Activated naive CD8-positive, alpha-beta T cell treated with anti-CD3 and anti-CD28 coated beads, Interleukin-2, amount 10 ng/mL, durations not matched to agents 7 days and 5 days (primary cell): ENCODE data around the gene CEACAM19. TPM values are rescaled to one million over a fixed set of nuclear protein-coding genes. Genes with fewer than 3 reads are reported as not detected.
A peak's percentile ranks its signal among the peaks of the same experiment; 100 is the strongest.

ENCODE experiments used
- ATAC-seq: fragments of 150-1000 bp; cut with Tn5 transposase; one replicate; pipeline ENCODE4 v1.10.0; 2021; ENCODE audit warnings: low read depth, moderate library complexity
- POLR2A ChIA-PET: fragments of 350-600 bp; sonication (Branson Sonifier 250); formaldehyde crosslinking; loops from one replicate; lab custom pipeline; 2021; ENCODE audit warnings: antibody characterized with exemption; lab: Charles Lee
- DNase-seq: peaks from one replicate; pipeline ENCODE4 v3.0.0; 2021
- H3K27ac Mint-ChIP-seq: one replicate; pipeline ENCODE4 v1.8.0; 2022; ENCODE audit warnings: mild to moderate bottlenecking, mixed read lengths
- H3K27me3 Mint-ChIP-seq: one replicate; pipeline ENCODE4 v1.8.0; 2022; ENCODE audit warnings: mild to moderate bottlenecking, moderate library complexity, mixed read lengths
- H3K36me3 Mint-ChIP-seq: one replicate; pipeline ENCODE4 v1.8.0; 2021; ENCODE audit warnings: mild to moderate bottlenecking, mixed read lengths
- H3K4me1 Mint-ChIP-seq: one replicate; pipeline ENCODE4 v1.8.0; 2021; ENCODE audit warnings: mixed read lengths
- H3K4me3 Mint-ChIP-seq: one replicate; pipeline ENCODE4 v1.8.0; 2022; ENCODE audit warnings: mild to moderate bottlenecking, moderate library complexity, mixed read lengths
- H3K9me3 Mint-ChIP-seq: one replicate; pipeline ENCODE4 v1.8.0; 2021; ENCODE audit warnings: mixed read lengths
- total RNA-seq, 2 experiments: library from RNA; stranded (reverse); gene quantifications; one replicate each; pipeline ENCODE4 v1.2.3, GENCODE V29; 2021

Gene CEACAM19
- total RNA-seq, 2 experiments from 2014 or later: 0.40 TPM; not detected in 1

GRCh38 chr19:44653343-44653742, 17.9 kb upstream of the CEACAM19 start:
- POLR2A ChIA-PET: no interaction called here

DNA sequence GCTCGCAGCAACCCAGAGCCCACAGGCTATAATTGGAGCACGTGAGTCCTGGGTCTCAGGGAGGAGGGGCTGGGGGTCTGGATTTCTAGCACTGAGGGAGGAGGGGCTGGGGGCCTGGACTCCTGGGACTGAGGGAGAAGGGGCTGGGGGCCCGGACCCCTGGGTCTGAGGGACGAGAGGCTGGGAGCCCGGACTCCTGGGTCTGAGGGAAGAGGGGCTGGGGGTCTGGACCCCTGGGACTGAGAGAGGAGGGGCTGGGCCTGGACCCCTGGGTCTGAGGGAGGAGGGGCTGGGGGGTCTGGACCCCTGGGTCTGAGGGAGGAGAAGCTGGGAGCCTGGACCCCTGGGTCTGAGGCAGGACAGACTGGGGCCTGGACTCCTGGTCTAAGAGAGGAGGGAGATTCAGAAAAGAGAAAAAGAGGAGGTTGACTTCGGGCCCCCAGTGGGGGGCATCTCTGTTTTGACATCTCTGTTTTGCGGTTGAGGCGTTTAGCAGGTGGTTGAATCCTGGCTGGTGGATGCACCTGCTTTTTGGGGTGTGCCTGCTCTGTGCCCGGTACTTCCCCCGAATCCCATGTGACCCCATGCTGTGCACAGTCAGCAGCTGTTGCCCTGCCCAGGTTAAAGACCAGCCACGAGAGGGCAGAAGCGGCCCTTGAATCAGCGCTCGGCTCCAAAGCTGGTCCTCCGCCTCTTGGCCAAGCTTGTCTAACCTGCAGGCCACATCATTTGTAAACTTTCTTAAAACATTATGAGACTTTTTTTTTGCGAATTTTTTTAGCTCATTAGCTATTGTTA, 17.1 kb upstream of the CEACAM19 start:
- H3K4me1 Mint-ChIP-seq: peaks cover 5% of the 10 kb centered on the region
- peak; percentile 73 for DNase-seq
- H3K27ac Mint-ChIP-seq: peak overlapping the region; percentile 18

More at GRCh38 chr19:44653343-44653742, 17.9 kb upstream of the CEACAM19 start:
- Mint-ChIP-seq H3K27ac (no peak overlapping the region), H3K27me3 (no peaks in the 10 kb centered on the region), H3K36me3 (peaks cover 8% of the 10 kb centered on the region), H3K4me3 (no peak overlapping the region), H3K4me1 (peaks cover 5% of the 10 kb centered on the region), H3K9me3 (no peaks in the 10 kb centered on the region)
- ATAC-seq (no peak), DNase-seq (no peak)

GRCh38 chr19:44657211-44657921, 13.9 kb upstream of the CEACAM19 start:
- POLR2A ChIA-PET: interaction anchor here (1.6 kb wide), 1 partner anchor 80 kb away, joined by 4 read pairs; no protein-coding TSS in a partner anchor
- H3K27ac Mint-ChIP-seq: no peak overlapping the region

More for the DNA sequence above, 17.1 kb upstream of the CEACAM19 start:
- H3K9me3 Mint-ChIP-seq: no peaks in the 10 kb centered on the region
- POLR2A ChIA-PET: interaction anchor here (0.5 to 0.6 kb wide), 2 partner anchors 66 to 442 kb away, joined by 3 to 4 read pairs; partner anchors contain the start of gene ZNF227
- H3K36me3 Mint-ChIP-seq: peaks cover 10% of the 10 kb centered on the region
- H3K4me3 Mint-ChIP-seq: no peak overlapping the region
- H3K27me3 Mint-ChIP-seq: no peaks in the 10 kb centered on the region
- peak; percentile 94 for ATAC-seq

GRCh38 chr19:44658069-44658733, 13.1 kb upstream of the CEACAM19 start:
- ATAC-seq (no peak), DNase-seq (no peak)
- Mint-ChIP-seq H3K36me3 (peaks cover 4% of the 10 kb centered on the region), H3K27ac (no peak overlapping the region), H3K4me1 (peaks cover 5% of the 10 kb centered on the region), H3K27me3 (no peaks in the 10 kb centered on the region), H3K4me3 (no peak overlapping the region), H3K9me3 (no peaks in the 10 kb centered on the region)
- POLR2A ChIA-PET: no interaction called here

More at GRCh38 chr19:44657211-44657921, 13.9 kb upstream of the CEACAM19 start:
- DNase-seq (peak; percentile 78), ATAC-seq (peak; percentile 47)
- no peaks in the 10 kb centered on the region for H3K27me3 Mint-ChIP-seq
- peaks cover 5% of the 10 kb centered on the region for H3K4me1 Mint-ChIP-seq
- H3K9me3 Mint-ChIP-seq: no peaks in the 10 kb centered on the region
- H3K4me3 Mint-ChIP-seq: no peak overlapping the region
- H3K36me3 Mint-ChIP-seq: peaks cover 6% of the 10 kb centered on the region

DNA sequence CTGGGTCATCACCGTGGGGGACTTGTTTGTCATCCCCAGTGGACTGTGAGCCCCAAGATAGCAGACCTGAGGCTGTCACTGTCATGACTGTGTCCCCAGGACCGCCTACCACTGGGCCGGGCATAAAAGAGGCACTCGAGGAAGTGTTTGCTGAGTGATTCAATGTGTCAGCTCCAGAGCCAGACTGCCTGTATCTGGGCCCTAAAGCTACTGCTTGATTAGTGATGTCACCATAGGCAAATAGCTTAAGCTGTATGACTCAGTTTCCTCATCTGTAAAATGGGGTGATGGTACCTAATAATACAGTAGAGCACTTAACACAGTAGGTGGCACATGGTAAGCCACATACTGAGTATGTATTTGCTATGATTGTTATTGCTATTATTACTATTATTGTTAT, 11.2 kb upstream of the CEACAM19 start:
- Mint-ChIP-seq H3K27me3 (no peaks in the 10 kb centered on the region), H3K27ac (no peak overlapping the region), H3K9me3 (no peaks in the 10 kb centered on the region), H3K36me3 (peaks cover 4% of the 10 kb centered on the region), H3K4me1 (peaks cover 1% of the 10 kb centered on the region), H3K4me3 (no peak overlapping the region)
- ATAC-seq (no peak), DNase-seq (no peak)
- POLR2A ChIA-PET: no interaction called here

- ATAC-seq (no peak), DNase-seq (no peak)
- POLR2A ChIA-PET: no interaction called here
- Mint-ChIP-seq H3K36me3 (peaks cover 2% of the 10 kb centered on the region), H3K4me3 (no peak overlapping the region), H3K9me3 (no peaks in the 10 kb centered on the region), H3K4me1 (peaks cover 1% of the 10 kb centered on the region), H3K27me3 (no peaks in the 10 kb centered on the region), H3K27ac (no peak overlapping the region)
Observed at GRCh38 chr19:44661205-44661604, 10.1 kb upstream of the CEACAM19 start.

DNA sequence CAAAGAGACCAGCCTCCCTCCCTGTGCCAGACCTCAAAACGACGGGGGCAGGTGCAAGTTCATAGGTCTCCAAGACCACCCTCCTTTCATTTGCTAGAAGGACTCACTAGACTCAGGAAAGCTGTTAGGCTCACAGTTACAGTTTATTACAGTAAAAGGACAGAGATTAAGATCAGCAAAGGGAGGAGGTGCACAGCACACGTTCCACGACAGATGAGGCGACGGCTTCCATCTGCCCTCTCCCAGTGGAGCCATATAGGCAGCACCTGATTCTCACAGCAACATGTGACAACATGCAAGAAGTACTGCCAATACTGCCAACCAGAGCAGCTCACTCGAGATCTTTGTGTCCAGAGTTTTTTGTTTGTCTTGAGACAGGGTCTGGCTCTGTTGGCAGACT, 9.4 kb upstream of the CEACAM19 start:
- H3K9me3 Mint-ChIP-seq: no peaks in the 10 kb centered on the region
- H3K27me3 Mint-ChIP-seq: no peaks in the 10 kb centered on the region
- H3K4me1 Mint-ChIP-seq: peaks cover 1% of the 10 kb centered on the region
- DNase-seq: no peak
- no peak overlapping the region for H3K4me3 Mint-ChIP-seq
- H3K36me3 Mint-ChIP-seq: peaks cover 2% of the 10 kb centered on the region
- no peak overlapping the region for H3K27ac Mint-ChIP-seq
- POLR2A ChIA-PET: no interaction called here
- no peak for ATAC-seq

DNA sequence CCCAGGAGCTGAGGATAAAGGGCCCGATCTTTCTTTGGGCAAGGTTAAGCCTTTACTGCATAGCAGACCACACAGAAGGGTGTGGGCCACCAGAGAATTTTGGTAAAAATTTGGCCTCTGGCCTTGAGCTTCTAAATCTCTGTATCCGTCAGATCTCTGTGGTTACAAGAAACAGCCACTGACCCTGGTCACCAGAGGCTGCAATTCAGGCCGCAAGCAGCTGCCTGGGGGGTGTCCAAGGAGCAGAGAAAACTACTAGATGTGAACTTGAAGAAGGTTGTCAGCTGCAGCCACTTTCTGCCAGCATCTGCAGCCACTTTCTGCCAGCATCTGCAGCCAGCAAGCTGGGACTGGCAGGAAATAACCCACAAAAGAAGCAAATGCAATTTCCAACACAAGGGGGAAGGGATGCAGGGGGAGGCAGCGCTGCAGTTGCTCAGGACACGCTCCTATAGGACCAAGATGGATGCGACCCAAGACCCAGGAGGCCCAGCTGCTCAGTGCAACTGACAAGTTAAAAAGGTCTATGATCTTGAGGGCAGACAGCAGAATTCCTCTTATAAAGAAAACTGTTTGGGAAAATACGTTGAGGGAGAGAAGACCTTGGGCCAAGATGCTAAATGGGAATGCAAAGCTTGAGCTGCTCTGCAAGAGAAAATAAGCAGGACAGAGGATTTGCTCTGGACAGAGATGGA, 8.4 kb upstream of the CEACAM19 start:
- DNase-seq: no peak
- ATAC-seq: no peak
- Mint-ChIP-seq H3K4me3 (no peak overlapping the region), H3K27me3 (no peaks in the 10 kb centered on the region), H3K36me3 (peaks cover 2% of the 10 kb centered on the region), H3K9me3 (no peaks in the 10 kb centered on the region), H3K27ac (no peak overlapping the region), H3K4me1 (no peaks in the 10 kb centered on the region)
- POLR2A ChIA-PET: no interaction called here

DNA sequence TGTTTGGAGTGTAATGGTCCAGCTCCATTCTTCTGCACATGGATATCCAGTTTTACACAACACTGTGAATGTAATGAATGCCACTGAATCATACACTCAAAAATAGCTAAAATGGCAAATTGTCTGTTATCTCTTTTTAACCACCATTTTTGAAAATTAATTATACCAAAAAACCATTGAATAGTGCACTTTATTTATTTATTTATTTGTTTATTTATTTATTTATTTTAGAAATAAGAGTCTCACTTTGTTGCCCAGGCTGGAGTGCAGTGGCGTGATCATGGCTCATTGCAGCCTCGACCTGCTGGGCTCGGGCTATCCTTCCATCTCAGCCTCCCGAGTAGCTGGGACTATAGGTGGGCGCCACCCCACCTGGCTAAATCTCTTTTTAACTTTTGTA, 7.3 kb upstream of the CEACAM19 start:
- DNase-seq: no peak
- no peak for ATAC-seq
- Mint-ChIP-seq H3K4me3 (no peak overlapping the region), H3K9me3 (no peaks in the 10 kb centered on the region), H3K4me1 (no peaks in the 10 kb centered on the region), H3K27ac (no peak overlapping the region), H3K27me3 (no peaks in the 10 kb centered on the region), H3K36me3 (no peaks in the 10 kb centered on the region)
- POLR2A ChIA-PET: no interaction called here

GRCh38 chr19:44664976-44665375, 6.3 kb upstream of the CEACAM19 start:
- ATAC-seq (no peak), DNase-seq (no peak)
- Mint-ChIP-seq H3K4me1 (no peaks in the 10 kb centered on the region), H3K36me3 (no peaks in the 10 kb centered on the region), H3K4me3 (no peak overlapping the region), H3K27ac (no peak overlapping the region), H3K9me3 (no peaks in the 10 kb centered on the region), H3K27me3 (no peaks in the 10 kb centered on the region)
- POLR2A ChIA-PET: no interaction called here

DNA sequence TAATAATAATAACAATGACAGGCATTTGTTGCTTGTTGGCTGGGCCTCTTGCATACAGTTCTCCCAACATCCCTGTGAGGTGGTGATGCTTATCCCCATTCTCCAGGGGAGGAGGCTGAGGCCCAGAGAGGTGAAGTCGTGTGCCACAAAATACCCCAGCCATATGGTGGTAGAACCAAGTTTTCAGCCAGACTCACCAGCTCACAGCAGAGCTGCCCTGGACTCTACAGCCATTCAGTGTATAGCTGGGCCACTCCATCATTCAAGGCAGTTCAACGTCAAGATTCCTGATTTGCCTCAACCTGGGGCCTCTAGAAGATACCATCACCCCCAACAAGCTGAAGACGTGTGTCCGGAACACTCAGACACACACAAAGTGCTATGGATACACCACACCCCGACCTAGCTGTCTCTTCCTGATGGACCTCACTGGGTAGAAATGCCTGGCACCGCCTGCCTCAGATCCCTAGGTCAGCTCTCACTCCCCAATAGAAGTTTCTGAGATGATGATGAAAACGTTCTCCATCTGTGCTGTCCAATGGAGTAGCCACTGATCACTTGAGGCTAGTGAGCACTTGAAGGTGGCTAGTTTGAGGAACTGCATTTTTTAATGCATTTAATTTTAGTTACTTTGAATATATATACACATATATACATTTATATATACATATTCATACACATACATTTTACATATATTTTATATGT, 4.3 kb upstream of the CEACAM19 start:
- POLR2A ChIA-PET: no interaction called here
- no peaks in the 10 kb centered on the region for H3K27me3 Mint-ChIP-seq
- H3K4me3 Mint-ChIP-seq: no peak overlapping the region
- H3K4me1 Mint-ChIP-seq: no peaks in the 10 kb centered on the region
- no peaks in the 10 kb centered on the region for H3K9me3 Mint-ChIP-seq
- H3K36me3 Mint-ChIP-seq: no peaks in the 10 kb centered on the region
- H3K27ac Mint-ChIP-seq: no peak overlapping the region
- peak; percentile 40 for ATAC-seq
- DNase-seq: no peak

DNA sequence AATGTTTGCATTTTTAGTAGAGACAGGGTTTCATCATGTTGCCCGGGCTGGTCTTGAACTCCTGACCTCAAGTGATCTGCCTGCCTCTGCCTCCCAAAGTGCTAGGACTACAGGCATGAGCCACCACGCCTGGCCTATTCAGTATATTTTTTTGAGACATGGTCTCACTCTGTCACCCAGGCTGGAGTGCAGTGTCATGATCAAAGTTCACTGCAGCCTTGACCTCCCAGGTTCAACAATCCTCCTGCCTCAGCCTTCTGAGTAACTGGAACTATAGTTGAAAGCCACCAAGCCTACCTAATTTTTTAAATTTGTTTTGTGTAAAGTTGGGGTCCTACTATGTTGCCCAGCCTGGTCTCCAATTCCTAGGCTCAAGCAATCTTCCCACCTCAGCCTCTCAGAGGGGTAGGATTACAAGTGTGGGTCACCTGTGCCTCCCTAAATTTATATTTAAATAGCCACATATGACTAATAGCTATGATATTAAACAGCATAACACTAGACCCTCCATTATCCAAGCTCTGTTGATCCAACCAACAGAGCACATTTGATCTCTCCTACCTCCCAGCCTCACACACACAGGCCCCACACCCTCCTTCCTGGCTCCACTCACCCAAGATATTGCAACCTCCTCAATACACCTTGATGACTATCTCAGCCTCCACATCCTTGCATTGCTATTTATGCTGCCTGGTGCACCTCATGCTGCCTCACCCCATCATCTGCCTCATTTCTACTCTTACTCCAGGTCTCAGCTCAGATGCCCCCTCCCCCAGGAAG, 2.1 kb upstream of the CEACAM19 start:
- no peak overlapping the region for H3K27ac Mint-ChIP-seq
- no peaks in the 10 kb centered on the region for H3K4me1 Mint-ChIP-seq
- no peaks in the 10 kb centered on the region for H3K27me3 Mint-ChIP-seq
- H3K4me3 Mint-ChIP-seq: no peak overlapping the region
- DNase-seq (no peak), ATAC-seq (peak; percentile 58)
- H3K9me3 Mint-ChIP-seq: no peaks in the 10 kb centered on the region
- no peaks in the 10 kb centered on the region for H3K36me3 Mint-ChIP-seq
- POLR2A ChIA-PET: no interaction called here
